ENCODE data around the gene PPFIBP1. TPM values are rescaled to one million over a fixed set of nuclear protein-coding genes. Genes with fewer than 3 reads are reported as not detected.

Gene PPFIBP1
- total RNA-seq, 3 donors from 2014 or later = 34.4 to 86.5 (median 84.0) TPM

- no peaks in the 10 kb centered on the region for H3K9me3 ChIP-seq
- H3K4me3 ChIP-seq = no peak overlapping the region
- no peak for DNase-seq (ENCODE audit: low spot score in 2 of 2)
- H3K27ac ChIP-seq = no peak overlapping the region
- intact Hi-C loops (cut with DNase I; ENCODE audit: low total_unique reads) = no loop called here
- H3K4me1 ChIP-seq = no peaks in the 10 kb centered on the region
- no peaks in the 10 kb centered on the region for H3K36me3 ChIP-seq
- H3K27me3 ChIP-seq = no peaks in the 10 kb centered on the region
- TF ChIP-seq, protein P1, sequence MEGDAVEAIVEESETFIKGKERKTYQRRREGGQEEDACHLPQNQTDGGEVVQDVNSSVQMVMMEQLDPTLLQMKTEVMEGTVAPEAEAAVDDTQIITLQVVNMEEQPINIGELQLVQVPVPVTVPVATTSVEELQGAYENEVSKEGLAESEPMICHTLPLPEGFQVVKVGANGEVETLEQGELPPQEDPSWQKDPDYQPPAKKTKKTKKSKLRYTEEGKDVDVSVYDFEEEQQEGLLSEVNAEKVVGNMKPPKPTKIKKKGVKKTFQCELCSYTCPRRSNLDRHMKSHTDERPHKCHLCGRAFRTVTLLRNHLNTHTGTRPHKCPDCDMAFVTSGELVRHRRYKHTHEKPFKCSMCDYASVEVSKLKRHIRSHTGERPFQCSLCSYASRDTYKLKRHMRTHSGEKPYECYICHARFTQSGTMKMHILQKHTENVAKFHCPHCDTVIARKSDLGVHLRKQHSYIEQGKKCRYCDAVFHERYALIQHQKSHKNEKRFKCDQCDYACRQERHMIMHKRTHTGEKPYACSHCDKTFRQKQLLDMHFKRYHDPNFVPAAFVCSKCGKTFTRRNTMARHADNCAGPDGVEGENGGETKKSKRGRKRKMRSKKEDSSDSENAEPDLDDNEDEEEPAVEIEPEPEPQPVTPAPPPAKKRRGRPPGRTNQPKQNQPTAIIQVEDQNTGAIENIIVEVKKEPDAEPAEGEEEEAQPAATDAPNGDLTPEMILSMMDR (IDR thresholded peaks at IDR 0.05) = no peak
Measured at GRCh38 chr12:27530157-27530922, 6.3 kb downstream of the PPFIBP1 start.

GRCh38 chr12:27531896-27532295 lies 7.9 kb downstream of the PPFIBP1 start:
- TF ChIP-seq POLR2AphosphoS5 (IDR thresholded peaks at IDR 0.05) (no peak), POLR2A (IDR thresholded peaks at IDR 0.05) (no peak)
- TF ChIP-seq, protein P1 (IDR thresholded peaks at IDR 0.05) = no peak
- Histone ChIP-seq H3K4me3 (no peak overlapping the region), H3K9me3 (no peaks in the 10 kb centered on the region), H3K4me1 (no peaks in the 10 kb centered on the region), H3K36me3 (no peaks in the 10 kb centered on the region), H3K27ac (no peak overlapping the region), H3K27me3 (no peaks in the 10 kb centered on the region)
- intact Hi-C loops (cut with DNase I; ENCODE audit: low total_unique reads) = no loop called here
- DNase-seq (ENCODE audit: low spot score in 2 of 2) = no peak

DNA sequence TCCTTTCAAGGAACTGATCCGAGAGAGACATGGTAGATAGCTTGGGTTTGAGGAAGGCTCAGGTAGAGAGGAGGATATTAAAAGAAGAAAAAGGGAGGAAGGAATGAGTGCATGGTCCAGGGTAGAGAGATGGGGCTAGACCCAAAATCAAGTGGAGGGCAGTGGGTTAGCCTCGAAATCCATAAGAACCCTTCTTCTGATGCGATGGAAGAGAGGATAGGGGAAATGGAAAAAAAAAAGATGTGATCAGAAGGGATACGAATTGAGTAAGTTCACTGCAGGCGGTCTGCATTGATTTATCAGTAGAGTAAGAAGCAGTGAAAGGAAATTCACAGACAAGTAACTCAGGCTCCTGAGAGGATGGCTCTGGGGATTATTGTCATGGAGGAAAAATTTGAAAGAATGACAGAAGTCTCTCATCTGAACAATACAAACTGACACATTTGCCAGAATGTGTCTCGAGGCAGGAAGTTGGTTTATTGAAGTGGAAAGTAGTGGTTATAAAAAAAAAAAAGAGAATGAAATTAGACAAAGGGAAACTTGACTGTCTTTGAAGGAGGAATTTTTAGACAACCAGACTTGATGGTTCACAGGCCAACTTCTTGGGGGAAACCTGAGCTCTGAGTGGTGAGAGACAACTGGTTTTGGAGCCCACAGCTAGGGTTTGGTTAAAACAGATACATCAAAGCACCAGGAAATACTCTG lies 10.2 kb downstream of the PPFIBP1 start:
- Histone ChIP-seq H3K4me1 (no peaks in the 10 kb centered on the region), H3K36me3 (no peaks in the 10 kb centered on the region), H3K9me3 (no peaks in the 10 kb centered on the region), H3K27me3 (no peaks in the 10 kb centered on the region), H3K27ac (peak overlapping the region in 1 of 2 donors; percentile 16), H3K4me3 (no peak overlapping the region)
- intact Hi-C loops (cut with DNase I; ENCODE audit: low total_unique reads) = no loop called here
- TF ChIP-seq, protein P1 (IDR thresholded peaks at IDR 0.05) = no peak
- TF ChIP-seq POLR2AphosphoS5 (IDR thresholded peaks at IDR 0.05) (no peak), POLR2A (IDR thresholded peaks at IDR 0.05) (no peak)
- no peak for DNase-seq (ENCODE audit: low spot score in 2 of 2)

DNA sequence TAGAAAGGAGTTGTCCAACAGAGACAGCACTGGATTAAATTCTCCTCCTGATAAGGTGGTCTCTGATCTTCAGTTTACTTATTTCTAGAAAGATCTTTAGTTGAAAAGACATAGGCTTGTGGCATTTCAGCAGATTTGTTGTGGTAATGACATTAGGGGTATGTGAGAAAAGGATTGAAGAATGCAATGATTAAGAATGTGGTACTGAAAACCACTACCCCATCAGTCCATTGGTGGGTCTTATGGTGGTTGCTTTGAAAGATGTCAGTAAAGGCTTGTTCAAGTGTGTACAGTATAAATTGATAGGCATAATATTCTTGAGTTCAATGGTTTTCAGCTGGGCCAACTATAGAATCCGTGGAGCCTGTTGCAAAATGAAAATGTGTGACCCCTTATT lies 10.8 kb downstream of the PPFIBP1 start:
- Histone ChIP-seq H3K9me3 (no peaks in the 10 kb centered on the region), H3K4me3 (no peak overlapping the region), H3K36me3 (no peaks in the 10 kb centered on the region), H3K4me1 (no peaks in the 10 kb centered on the region), H3K27me3 (no peaks in the 10 kb centered on the region), H3K27ac (peak overlapping the region in 1 of 2 donors; percentile 16)
- DNase-seq (ENCODE audit: low spot score in 2 of 2) = no peak
- intact Hi-C loops (cut with DNase I; ENCODE audit: low total_unique reads) = no loop called here
- TF ChIP-seq, protein P1 (IDR thresholded peaks at IDR 0.05) = no peak
- TF ChIP-seq POLR2A (IDR thresholded peaks at IDR 0.05) (no peak), POLR2AphosphoS5 (IDR thresholded peaks at IDR 0.05) (no peak)

DNA sequence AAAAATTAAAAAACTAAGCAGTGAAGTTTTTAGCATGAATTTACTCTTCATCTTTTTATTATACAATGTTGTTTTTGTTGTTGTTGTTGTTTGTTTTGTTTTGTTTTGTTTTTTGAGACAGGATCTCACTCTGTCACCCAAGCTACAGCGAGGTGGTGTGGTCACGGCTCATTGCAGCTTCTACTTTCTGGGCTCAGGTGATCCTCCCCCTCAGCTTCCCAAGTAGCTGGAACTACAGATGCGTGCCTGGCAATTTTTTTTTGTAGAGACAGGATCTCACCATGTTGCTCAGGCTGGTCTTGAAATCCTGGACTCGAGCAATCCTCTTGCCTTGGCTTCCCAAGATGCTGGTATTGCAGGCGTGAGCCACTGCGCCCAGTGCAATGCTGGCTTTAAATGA lies 11.3 kb downstream of the PPFIBP1 start:
- H3K4me3 ChIP-seq = no peak overlapping the region
- no peaks in the 10 kb centered on the region for H3K9me3 ChIP-seq
- no peaks in the 10 kb centered on the region for H3K27me3 ChIP-seq
- no peaks in the 10 kb centered on the region for H3K4me1 ChIP-seq
- DNase-seq (ENCODE audit: low spot score in 2 of 2) = no peak
- H3K27ac ChIP-seq = no peak overlapping the region
- no peaks in the 10 kb centered on the region for H3K36me3 ChIP-seq
- intact Hi-C loops (cut with DNase I; ENCODE audit: low total_unique reads) = no loop called here
- TF ChIP-seq, protein P1 (IDR thresholded peaks at IDR 0.05) = no peak
- TF ChIP-seq POLR2AphosphoS5 (IDR thresholded peaks at IDR 0.05) (no peak), POLR2A (IDR thresholded peaks at IDR 0.05) (no peak)

Measured in breast epithelium (tissue), 4 donors.